IgD-negative memory B cell (primary cell): ENCODE data around the gene ADH4. TPM values are rescaled to one million over a fixed set of nuclear protein-coding genes. Genes with fewer than 3 reads are reported as not detected.

ENCODE experiments used
- H3K27ac Mint-ChIP-seq, 3 donors: one replicate each; pipeline ENCODE4 v1.8.0; 2020 to 2022; ENCODE audit warnings: mild to moderate bottlenecking in 3 of 3, mixed read lengths in 3 of 3, moderate library complexity in 1 of 3
- H3K27me3 Mint-ChIP-seq: one replicate; pipeline ENCODE4 v1.8.0; 2021; ENCODE audit warnings: mixed read lengths
- H3K36me3 Mint-ChIP-seq: one replicate; pipeline ENCODE4 v1.8.0; 2020; ENCODE audit warnings: mild to moderate bottlenecking, mixed read lengths
- H3K4me1 Mint-ChIP-seq, 3 donors: one replicate each; pipeline ENCODE4 v1.8.0; 2020 to 2022; ENCODE audit warnings: mixed read lengths in 3 of 3, mild to moderate bottlenecking in 1 of 3
- H3K4me3 Mint-ChIP-seq, 4 donors: one replicate each; pipeline ENCODE4 v1.8.0; 2020 to 2022; ENCODE audit warnings: mild to moderate bottlenecking in 4 of 4, mixed read lengths in 4 of 4, moderate library complexity in 3 of 4
- H3K9me3 Mint-ChIP-seq, 3 donors: one replicate each; pipeline ENCODE4 v1.8.0; 2020 to 2021; ENCODE audit warnings: mixed read lengths in 3 of 3, mild to moderate bottlenecking in 1 of 3
- polyA plus RNA-seq: library from polyadenylated mRNA; unstranded; fragments of 300-500 nt; fragmentation: Illumina TruSeq; gene quantifications from one replicate; pipeline ENCODE4 v1.2.3, GENCODE V29; 2021

The ADH4 gene
- polyA plus RNA-seq, 1 donor from 2014 or later: not detected

DNA sequence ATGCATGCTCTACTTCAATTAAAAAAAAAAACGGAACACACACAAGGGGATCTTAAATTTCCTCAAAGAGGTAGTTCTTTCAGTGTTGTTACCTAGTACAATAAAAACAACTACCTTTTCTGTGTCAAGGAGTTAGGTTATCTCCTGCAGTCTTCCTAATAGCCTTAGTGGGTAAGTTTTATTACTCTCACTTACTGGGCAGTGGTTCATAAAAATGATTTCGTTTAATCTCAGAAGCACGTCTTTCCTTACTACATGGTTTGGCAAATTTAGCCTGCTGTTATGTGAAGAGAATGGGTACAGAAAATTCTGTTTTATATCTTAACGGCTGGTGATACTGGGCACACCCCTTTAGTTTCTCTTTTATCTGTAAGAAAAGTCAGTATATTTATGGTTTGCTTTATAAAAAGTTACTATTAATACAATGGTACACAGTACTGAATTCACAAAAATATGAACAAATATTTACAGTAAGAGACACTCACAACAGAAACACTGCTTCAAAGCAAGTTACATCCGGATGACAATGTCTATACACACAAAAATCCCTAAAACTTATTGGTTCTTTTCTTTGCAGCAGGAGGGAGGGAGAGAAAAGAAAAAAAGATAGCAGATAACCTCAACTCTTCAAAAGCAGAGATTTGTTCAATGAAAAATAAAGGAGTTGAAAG is 64.3 kb downstream of the ADH4 start:
- H3K27me3 Mint-ChIP-seq: no peaks in the 10 kb centered on the region
- peaks cover 4% of the 10 kb centered on the region for H3K36me3 Mint-ChIP-seq
- no peaks in the 10 kb centered on the region for H3K9me3 Mint-ChIP-seq
- H3K4me1 Mint-ChIP-seq: peaks cover 0 to 4% (median 0%) of the 10 kb centered on the region in 3 donors
- H3K27ac Mint-ChIP-seq: peak overlapping the region in 1 of 3 donors; percentile 58
- H3K4me3 Mint-ChIP-seq: peak overlapping the region in 1 of 4 donors; percentile 23

DNA sequence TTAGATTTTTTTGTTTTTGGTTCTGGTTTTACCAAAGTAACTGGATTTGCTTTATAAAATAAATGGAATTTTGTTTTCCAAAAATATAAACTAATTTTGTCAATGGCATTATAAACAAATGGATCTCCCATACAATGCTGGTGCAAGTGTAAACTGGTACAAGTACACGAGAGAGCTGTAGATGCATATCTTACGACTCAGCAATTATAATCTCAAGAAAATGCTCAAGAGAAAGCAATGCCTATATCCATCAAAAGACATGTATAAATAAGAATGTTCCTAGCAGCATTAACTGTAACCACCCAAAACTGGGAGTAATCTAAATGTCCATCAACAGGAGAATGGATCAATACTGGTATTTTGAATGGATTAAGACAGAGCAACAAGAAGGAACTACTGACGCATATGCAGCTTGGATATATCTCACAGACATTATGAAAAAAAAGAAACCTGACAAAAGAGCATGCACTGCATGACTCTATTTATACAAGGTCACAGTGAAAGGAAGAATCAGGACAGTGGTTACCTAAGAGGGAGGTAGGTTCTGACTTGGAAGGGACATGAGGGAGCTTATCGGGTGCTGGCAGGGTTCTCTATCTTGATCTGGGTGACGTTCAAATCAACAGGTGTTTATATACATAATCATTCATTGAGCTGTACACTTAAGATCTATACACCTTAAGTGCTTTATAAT is 65.0 kb downstream of the ADH4 start:
- Mint-ChIP-seq H3K27ac (peak overlapping the region in 1 of 3 donors; percentile 58), H3K27me3 (no peaks in the 10 kb centered on the region), H3K9me3 (no peaks in the 10 kb centered on the region), H3K4me3 (no peak overlapping the region), H3K36me3 (peaks cover 6% of the 10 kb centered on the region), H3K4me1 (no peaks in the 10 kb centered on the region)

DNA sequence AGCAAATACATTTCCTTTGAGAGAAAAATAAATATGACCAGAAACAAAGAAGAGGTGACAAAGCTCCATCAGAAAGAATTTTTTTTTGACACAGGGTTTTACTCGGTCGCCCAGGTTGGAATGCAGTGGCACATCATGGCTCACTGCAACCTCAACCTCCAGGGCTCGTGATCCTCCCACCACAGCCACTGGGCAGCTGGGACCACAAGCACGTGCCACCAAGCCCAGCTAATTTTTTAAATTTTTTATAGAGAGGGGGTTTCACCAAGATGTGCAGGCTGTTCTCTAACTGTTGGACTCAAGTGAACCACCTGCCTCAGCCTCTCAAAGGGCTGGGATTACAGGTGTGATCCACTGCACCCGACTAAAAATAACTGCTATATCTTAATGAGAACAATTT is 65.8 kb downstream of the ADH4 start:
- Mint-ChIP-seq H3K36me3 (peaks cover 4% of the 10 kb centered on the region), H3K4me3 (no peak overlapping the region), H3K9me3 (no peaks in the 10 kb centered on the region), H3K27ac (no peak overlapping the region), H3K4me1 (no peaks in the 10 kb centered on the region), H3K27me3 (no peaks in the 10 kb centered on the region)

DNA sequence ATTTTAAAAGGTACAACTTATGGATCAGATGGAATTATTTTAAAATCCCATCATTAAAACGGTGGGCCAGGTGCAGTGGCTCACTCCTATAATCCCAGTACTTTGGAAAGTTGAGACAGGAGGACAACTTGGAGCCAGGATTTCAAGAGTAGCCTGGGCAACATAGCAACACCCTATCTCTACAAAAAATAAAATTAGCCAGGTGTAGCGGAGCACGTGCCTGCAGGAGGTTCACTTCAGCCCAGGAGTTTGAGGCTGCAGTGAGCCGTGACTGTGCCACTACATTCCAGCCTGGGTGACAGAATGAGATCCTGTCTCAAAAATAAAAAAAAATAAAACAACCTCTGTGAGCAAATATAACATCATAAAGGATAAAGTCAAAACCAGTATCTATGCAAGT is 66.9 kb downstream of the ADH4 start:
- Mint-ChIP-seq H3K9me3 (no peaks in the 10 kb centered on the region), H3K27ac (no peak overlapping the region), H3K4me1 (no peaks in the 10 kb centered on the region), H3K4me3 (no peak overlapping the region), H3K27me3 (no peaks in the 10 kb centered on the region), H3K36me3 (peaks cover 4% of the 10 kb centered on the region)

DNA sequence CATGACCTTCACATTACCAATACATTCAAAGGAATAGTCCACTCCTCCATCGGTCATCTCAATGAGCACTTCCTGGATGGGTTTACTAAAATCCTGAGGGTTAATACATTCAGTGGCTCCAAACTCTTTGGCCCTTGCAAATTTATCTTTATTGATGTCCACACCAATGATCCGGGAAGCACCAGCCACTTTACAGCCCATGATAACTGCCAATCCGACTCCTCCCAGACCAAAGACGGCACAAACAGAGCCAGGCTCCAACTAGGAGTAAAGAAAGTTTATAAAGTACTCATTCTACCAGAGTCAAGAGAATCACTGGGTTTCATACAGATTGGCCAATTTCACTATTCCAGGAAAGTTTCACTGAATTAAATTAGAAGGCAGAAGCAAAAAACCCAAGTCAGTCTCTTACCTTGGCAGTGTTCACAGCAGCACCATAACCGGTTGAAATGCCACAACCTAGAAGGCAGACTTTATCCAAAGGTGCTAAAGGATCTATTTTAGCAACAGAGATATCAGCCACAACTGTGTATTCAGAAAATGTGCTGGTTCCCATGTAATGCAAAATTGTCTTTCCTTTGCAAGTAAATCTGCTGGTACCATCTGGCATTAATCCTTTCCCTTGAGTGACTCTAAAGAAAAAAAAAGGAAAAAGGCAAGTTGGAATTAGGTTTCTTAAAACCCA is 67.7 kb downstream of the ADH4 start:
- Mint-ChIP-seq H3K27ac (peak overlapping the region in 1 of 3 donors; percentile 71), H3K9me3 (no peaks in the 10 kb centered on the region), H3K4me3 (no peak overlapping the region), H3K36me3 (peaks cover 4% of the 10 kb centered on the region), H3K27me3 (no peaks in the 10 kb centered on the region), H3K4me1 (no peaks in the 10 kb centered on the region)

DNA sequence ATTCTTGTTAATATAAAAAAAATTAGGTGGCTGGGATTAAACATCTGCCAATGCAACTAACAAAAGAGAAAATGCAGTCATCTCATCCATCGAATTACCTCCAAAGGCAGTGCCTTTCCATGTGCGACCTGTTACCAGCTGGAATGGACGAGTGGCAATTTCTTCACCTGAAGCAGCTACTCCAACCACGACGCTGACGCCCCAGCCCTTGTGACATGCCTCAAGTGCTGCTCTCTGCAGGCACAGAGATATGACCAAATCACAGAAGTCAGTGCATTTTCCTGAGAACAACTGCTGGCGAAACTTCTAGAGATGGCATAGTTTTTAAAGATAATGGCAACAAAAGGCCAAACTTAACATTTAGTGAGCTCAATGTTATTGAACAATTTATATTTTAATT is 69.3 kb downstream of the ADH4 start:
- no peaks in the 10 kb centered on the region for H3K4me1 Mint-ChIP-seq
- no peak overlapping the region for H3K4me3 Mint-ChIP-seq
- no peaks in the 10 kb centered on the region for H3K9me3 Mint-ChIP-seq
- H3K27ac Mint-ChIP-seq: no peak overlapping the region
- no peaks in the 10 kb centered on the region for H3K27me3 Mint-ChIP-seq
- H3K36me3 Mint-ChIP-seq: peaks cover 4% of the 10 kb centered on the region

Other genes with a start within 250 kb of the ADH4 start
- gene EIF4E, start 215.2 kb downstream of the ADH4 start, polyA plus RNA-seq: 66.7 TPM
- 27.1 TPM for gene METAP1, start 148.6 kb downstream of the ADH4 start, polyA plus RNA-seq
- gene ADH5, start 55.5 kb downstream of the ADH4 start, polyA plus RNA-seq: 84.5 TPM
- not detected for gene ADH6, start 74.9 kb upstream of the ADH4 start, polyA plus RNA-seq
- gene ADH1A, start 146.7 kb upstream of the ADH4 start, polyA plus RNA-seq: not detected
- not detected for gene ADH1B, start 177.1 kb upstream of the ADH4 start, polyA plus RNA-seq
- gene ADH1C, start 208.4 kb upstream of the ADH4 start, polyA plus RNA-seq: not detected